ENCODE data around the gene FBXL19.
A peak's percentile ranks its signal among the peaks of the same experiment; 100 is the strongest.
"Not testable (repeated sequence)": the region's sequence is repeated elsewhere in the genome, so short reads cannot be mapped to it uniquely, and the experiment has no call there.

FBXL19 gene

GRCh38 chr16:30889721-30890120 lies 33.7 kb upstream of the FBXL19 start:
- DNase-seq (ENCODE audit: low read depth) = no peak

GRCh38 chr16:30891043-30891823 lies 32.1 kb upstream of the FBXL19 start:
- not testable (repeated sequence) for DNase-seq (ENCODE audit: low read depth); H3K4me3 ChIP-seq (ENCODE audit: low read depth, low read length)

More at GRCh38 chr16:30889721-30890120, 33.7 kb upstream of the FBXL19 start:
- H3K4me3 ChIP-seq (ENCODE audit: low read depth, low read length) = no peak overlapping the region
- TF ChIP-seq, protein P1, sequence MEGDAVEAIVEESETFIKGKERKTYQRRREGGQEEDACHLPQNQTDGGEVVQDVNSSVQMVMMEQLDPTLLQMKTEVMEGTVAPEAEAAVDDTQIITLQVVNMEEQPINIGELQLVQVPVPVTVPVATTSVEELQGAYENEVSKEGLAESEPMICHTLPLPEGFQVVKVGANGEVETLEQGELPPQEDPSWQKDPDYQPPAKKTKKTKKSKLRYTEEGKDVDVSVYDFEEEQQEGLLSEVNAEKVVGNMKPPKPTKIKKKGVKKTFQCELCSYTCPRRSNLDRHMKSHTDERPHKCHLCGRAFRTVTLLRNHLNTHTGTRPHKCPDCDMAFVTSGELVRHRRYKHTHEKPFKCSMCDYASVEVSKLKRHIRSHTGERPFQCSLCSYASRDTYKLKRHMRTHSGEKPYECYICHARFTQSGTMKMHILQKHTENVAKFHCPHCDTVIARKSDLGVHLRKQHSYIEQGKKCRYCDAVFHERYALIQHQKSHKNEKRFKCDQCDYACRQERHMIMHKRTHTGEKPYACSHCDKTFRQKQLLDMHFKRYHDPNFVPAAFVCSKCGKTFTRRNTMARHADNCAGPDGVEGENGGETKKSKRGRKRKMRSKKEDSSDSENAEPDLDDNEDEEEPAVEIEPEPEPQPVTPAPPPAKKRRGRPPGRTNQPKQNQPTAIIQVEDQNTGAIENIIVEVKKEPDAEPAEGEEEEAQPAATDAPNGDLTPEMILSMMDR (IDR thresholded peaks at IDR 0.05; ENCODE audit: low read depth, low read length, missing control alignments) = no peak

GRCh38 chr16:30892670-30893416 lies 30.5 kb upstream of the FBXL19 start:
- TF ChIP-seq, protein P1 (IDR thresholded peaks at IDR 0.05; ENCODE audit: low read depth, low read length, missing control alignments) = no peak
- peak overlapping the region; percentile 74 for H3K4me3 ChIP-seq (ENCODE audit: low read depth, low read length)
- no peak for DNase-seq (ENCODE audit: low read depth)

GRCh38 chr16:30893417-30893743 lies 30.0 kb upstream of the FBXL19 start:
- TF ChIP-seq, protein P1 (IDR thresholded peaks at IDR 0.05; ENCODE audit: low read depth, low read length, missing control alignments) = no peak
- H3K4me3 ChIP-seq (ENCODE audit: low read depth, low read length) = peak overlapping the region; percentile 74
- DNase-seq (ENCODE audit: low read depth) = no peak

DNA sequence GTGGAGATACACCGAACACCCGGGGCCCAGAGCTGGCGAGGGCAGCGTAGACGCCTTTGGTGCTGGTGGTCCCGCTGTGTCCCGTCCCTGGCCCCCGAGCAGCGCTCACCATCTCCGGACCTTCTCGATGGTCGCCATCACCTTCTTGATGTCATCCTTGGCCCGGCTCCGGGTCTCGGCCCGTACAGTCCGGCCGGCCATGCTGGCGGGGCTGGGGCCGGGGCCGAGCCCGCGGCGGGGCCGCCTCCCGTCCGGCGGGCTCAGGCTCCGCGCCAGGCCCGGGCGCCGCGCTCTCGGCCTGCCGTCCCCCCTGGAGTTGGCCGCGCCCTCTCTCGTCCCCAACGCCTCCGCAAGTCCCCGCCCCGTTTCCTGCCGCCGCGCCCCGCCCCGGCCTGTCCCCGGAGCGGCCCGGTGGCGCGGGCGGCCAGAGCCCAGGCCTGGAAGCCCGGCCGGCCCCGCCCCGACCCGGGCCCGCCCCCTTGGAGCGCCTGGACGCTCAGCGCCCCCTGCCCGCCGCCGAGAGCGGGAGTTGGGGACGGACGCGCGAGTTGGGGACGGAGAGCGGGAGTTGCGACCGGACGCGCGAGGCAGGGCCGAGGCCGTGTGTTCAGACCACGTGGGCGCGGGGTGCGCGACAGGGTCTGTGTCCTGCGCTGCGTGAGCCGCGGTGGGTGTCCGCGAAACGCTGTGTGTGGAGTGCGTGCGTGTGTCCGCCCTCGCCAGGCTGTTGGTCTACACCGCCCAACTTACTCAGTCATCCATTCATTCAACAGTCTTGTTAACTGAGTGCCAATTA lies 29.4 kb upstream of the FBXL19 start, which contains the start of gene BCL7C:
TSS of gene BCL7C (minus strand) at position 334 of the 796 bp plus-strand sequence. CDS start at position 201, 133 bp downstream.
- TF ChIP-seq, protein P1 (IDR thresholded peaks at IDR 0.05; ENCODE audit: low read depth, low read length, missing control alignments) = peak; percentile 21
- H3K4me3 ChIP-seq (ENCODE audit: low read depth, low read length) = peak within 1 kb of the TSS; percentile 74
- no peak for DNase-seq (ENCODE audit: low read depth)

GRCh38 chr16:30894540-30895368 lies 28.6 kb upstream of the FBXL19 start:
- DNase-seq (ENCODE audit: low read depth) = no peak
- TF ChIP-seq, protein P1 (IDR thresholded peaks at IDR 0.05; ENCODE audit: low read depth, low read length, missing control alignments) = no peak
- H3K4me3 ChIP-seq (ENCODE audit: low read depth, low read length) = 0 out of 2 replicates have a peak overlapping the region, but pooled peaks have one; percentile 22

Measured in GM12864 (cell line).